ENCODE measurements around the gene ANXA1. TPM values are rescaled to one million over a fixed set of nuclear protein-coding genes. Genes with fewer than 3 reads are reported as not detected.

ANXA1 gene
- total and polyA plus RNA-seq, 2 donors (not counting 3 experiments of a cell fraction or from before 2014, with no cell fraction given): 403 to 525 TPM

DNA sequence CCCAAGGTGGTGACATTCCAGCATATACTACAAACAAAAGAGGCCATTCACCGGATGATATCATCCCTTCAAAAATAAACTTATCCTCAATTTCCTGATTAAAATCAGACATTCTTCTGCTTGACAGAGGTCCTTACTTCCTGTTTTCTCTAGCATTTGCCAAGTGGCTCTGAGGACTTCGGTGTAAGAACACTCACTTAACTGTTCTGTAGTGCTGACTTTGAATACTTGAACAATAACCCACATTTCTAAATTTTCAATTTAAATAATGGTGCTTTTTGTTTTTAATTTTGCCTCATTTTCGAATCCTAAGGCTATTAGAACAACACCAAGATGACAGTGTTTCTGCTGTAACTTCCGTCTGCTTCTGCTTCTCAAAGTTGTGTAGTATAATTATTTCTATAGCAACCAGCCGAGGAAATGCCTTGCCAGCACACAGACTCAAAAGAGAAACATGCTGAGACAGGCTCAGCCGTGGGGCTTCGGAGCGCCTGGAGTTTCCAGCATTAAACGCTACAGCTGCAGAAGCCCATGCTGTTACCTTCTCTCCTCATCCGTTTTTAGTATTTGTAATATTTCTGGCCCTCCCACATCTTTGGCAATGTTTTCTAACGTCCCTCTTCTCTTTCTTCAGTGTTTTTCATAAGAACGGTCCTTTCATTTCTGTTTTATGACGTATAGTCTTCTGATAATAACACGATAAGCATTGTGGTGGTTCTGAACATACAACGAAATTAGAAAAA lies 19.5 kb upstream of the ANXA1 start:
- BruUV-seq (replicated peaks): TSS peak; percentile 93
- peak; percentile 80 for FAIRE-seq

More for the DNA sequence above, 19.5 kb upstream of the ANXA1 start:
- Histone ChIP-seq H3K27me3 (ENCODE audit: control insufficient read depth in 2 of 2, insufficient read depth in 2 of 2, low read length in 2 of 2) (no peaks in the 10 kb centered on the region), H3K27ac (ENCODE audit: insufficient read depth, low read depth, low read length) (peak overlapping the region; percentile 95), H3K4me2 (ENCODE audit: insufficient read depth, low read length) (peak overlapping the region; percentile 93), H3K9ac (replicated peaks; ENCODE audit: extremely low read depth, insufficient read depth, low read length) (peak overlapping the region; percentile 98), H3K36me3 (ENCODE audit: control insufficient read depth in 2 of 2, extremely low read depth in 1 of 2, insufficient read depth in 2 of 2, low read length in 2 of 2) (no peaks in the 10 kb centered on the region), H3K9me3 (replicated peaks; ENCODE audit: control insufficient read depth, insufficient read depth, low read length) (no peaks in the 10 kb centered on the region), H4K20me1 (replicated peaks; ENCODE audit: control insufficient read depth, extremely low read depth, insufficient read depth, low read length) (no peaks in the 10 kb centered on the region), H3K4me1 (ENCODE audit: control insufficient read depth, extremely low read depth, insufficient read depth, low read length) (peaks cover 27% of the 10 kb centered on the region), H3K79me2 (ENCODE audit: control insufficient read depth, insufficient read depth, low read length) (no peaks in the 10 kb centered on the region), H2AFZ (ENCODE audit: low read depth, low read length) (peak overlapping the region; percentile 25), H3K9me1 (replicated peaks; ENCODE audit: control insufficient read depth, extremely low read depth, insufficient read depth, low read length) (no peaks in the 10 kb centered on the region), H3K4me3 (replicated peaks in 1 of 3; ENCODE audit: insufficient read depth in 1 of 3, low read depth in 1 of 3, low read length in 3 of 3) (peak overlapping the region; percentile 29 to 92 (median 84))
- peak; percentile 94 for DNase-seq (ENCODE audit: low read depth, low spot score)
- intact Hi-C loops (cut with micrococcal nuclease) (loop anchor here (1.0 to 2.0 kb wide), 5 partner anchors 12 to 607 kb away; partner anchors contain the start of gene ANXA1), dilution Hi-C loops (cut with MboI; ENCODE audit: extremely low pct_ligation_motif_present, low sequenced_read_pairs) (no loop called here)
- CTCF ChIA-PET: interaction anchor here (0.9 to 2.9 kb wide), 6 partner anchors 12 to 275 kb away, joined by 3 to 15 read pairs (median 7); no protein-coding TSS in a partner anchor
- POLR2A ChIA-PET: no interaction called here
- TF ChIP-seq EZH2 (IDR thresholded peaks at IDR 0.05; ENCODE audit: borderline replicate concordance, low read depth, low read length, severe bottlenecking) (no peak), JUN (IDR thresholded peaks at IDR 0.05; ENCODE audit: borderline replicate concordance, insufficient read depth, insufficient read length, low read depth) (peak; percentile 95), FOS (IDR thresholded peaks at IDR 0.05; ENCODE audit: borderline replicate concordance, insufficient read depth, low read length) (no peak), POLR2AphosphoS5 (IDR thresholded peaks at IDR 0.05; ENCODE audit: insufficient read depth, low read depth, low read length) (no peak), CTCF (IDR thresholded peaks at IDR 0.05; ENCODE audit: extremely low read depth in 1 of 2, insufficient read depth in 1 of 2, low read depth in 1 of 2, low read length in 2 of 2) (no peak), GATA2 (IDR thresholded peaks at IDR 0.05; ENCODE audit: insufficient read depth, insufficient read length, low read depth, low read length) (peak; percentile 87), MAX (IDR thresholded peaks at IDR 0.05; ENCODE audit: insufficient read depth, insufficient read length) (no peak), POLR2A (IDR thresholded peaks at IDR 0.05; ENCODE audit: low read depth, low read length) (peak; percentile 41), MYC (IDR thresholded peaks at IDR 0.05; ENCODE audit: low read depth, low read length) (no peak)
